GM18858 (cell line): ENCODE data around the gene ELF2.
"Not testable (repeated sequence)": the region's sequence is repeated elsewhere in the genome, so short reads cannot be mapped to it uniquely, and the experiment has no call there.

Experiments
- ATAC-seq: cut with Tn5 transposase; IDR thresholded peaks from one replicate; pipeline ENCODE4 v1.9.1; 2021; ENCODE audit not compliant: unreplicated experiment

Gene ELF2

DNA sequence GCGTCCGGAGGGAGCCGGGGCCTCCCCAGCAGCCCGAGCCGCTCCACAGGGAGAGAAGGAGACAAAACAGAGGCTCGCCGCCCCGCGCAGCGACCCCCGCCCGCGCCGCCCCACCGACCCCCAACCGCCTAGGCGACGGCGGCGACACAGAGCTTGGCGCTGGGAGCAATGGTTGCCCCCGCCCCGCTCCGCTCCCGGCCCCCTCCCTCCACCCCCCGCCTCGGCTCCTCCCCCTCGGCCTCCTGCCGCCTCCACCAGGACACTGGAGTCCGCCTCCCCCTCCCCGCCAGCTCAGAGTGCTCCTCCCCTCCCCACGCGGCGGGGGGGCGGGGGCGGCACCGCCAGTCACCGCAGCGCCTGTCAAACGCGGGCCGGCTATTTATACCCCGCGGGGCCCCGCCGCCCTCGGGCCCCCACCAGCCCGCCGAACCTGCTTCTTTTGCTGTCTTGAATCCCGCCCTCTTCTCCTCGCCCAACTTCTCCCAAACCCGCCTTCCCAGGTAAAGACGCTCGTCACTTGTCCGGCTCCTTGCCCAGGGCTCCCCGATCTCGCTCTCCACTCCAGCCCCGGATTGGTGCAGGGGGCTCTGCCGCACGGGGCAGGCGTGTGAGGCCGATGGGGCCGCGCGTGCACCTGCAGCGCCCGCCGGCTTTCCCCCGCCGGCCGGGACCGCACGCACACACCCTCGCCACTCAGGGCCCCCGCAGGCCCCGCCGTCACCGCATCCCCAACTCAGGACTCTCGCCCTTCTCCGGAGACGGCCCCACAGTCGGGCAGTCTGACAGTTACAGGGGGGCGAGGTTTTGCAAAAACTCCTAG lies at the start of gene ELF2:
Gene ELF2, minus strand, starts transcription at position 170 of the 820 bp plus-strand sequence. CDS start 39,517 bp downstream, outside the sequence.
- ATAC-seq: peak; percentile 15

- no peak for ATAC-seq
Measured at GRCh38 chr4:139223682-139224317, 46.8 kb upstream of the ELF2 start.

- ATAC-seq: no peak
Measured at GRCh38 chr4:139222215-139222614, 45.2 kb upstream of the ELF2 start.

DNA sequence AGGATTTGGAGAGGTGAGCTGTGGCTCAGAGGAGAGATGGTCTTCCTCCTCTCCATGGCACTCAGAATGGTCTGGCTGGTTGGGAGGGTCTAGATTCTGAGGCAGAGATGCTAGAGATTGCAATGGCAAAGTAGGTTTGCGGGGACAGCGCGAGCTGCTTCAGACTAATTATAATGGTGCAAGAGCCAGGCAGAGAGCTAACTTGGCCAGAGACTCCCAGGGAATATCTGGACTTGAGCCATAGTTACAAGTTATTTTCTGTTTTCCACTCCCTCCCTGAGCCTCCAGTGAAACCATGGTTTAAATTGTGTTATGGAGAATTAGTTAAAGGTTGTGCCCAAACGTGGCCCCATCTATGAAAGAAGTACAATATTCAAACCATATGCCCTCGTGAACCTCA lies 44.7 kb upstream of the ELF2 start:
- no peak for ATAC-seq

DNA sequence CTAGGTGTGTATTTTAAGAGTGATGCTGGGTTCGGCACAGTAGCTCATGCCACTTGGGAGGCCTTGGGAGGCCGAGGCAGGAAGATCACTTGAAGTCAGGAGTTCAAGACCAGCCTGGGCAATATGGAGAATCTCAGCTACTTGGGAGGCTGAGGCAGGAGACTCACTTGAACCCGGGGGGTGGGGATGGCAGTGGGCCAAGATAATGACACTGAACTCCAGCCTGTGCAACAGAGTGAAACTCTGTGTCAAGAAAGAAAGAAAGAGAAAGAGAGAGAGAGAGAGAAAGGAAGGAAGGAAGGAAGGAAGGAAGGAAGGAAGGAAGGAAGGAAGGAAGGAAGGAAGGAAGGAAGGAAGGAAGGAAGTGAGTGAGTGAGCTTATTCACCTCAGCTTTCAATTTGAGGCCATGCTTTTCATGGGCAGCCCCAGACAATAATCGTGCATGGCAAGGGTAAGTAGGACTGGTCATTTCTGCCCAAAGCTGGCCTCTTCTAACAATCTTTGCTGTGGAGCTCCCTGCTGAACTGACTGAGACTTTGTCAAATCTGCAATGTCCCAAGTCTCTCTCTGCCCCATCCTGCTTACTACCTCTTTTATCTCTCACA lies 42.5 kb upstream of the ELF2 start:
- ATAC-seq: no peak

DNA sequence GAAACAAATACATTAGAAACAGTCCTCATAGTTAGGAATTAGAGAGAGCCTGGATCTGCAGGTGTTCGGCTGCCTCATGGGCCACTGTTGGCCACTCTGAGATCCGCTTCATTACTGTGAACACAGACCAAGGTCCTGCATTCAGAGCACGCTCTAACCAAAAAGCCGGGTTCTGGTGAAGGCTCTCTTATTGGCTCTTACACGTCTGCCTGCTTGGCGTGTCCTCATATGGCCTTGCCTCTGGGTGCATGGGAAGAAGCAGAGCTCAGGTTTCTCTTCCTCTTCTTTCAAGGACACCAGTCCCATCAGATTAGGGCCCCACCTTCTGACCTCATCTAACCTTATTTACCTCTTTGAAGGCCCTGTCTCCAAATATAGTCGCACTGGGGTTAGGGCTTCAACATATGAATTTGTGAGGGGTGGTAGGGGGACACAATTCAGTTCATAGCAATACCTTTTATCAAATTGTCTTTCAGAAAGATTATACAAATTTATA lies 37.1 kb upstream of the ELF2 start:
- peak; percentile 99 for ATAC-seq

DNA sequence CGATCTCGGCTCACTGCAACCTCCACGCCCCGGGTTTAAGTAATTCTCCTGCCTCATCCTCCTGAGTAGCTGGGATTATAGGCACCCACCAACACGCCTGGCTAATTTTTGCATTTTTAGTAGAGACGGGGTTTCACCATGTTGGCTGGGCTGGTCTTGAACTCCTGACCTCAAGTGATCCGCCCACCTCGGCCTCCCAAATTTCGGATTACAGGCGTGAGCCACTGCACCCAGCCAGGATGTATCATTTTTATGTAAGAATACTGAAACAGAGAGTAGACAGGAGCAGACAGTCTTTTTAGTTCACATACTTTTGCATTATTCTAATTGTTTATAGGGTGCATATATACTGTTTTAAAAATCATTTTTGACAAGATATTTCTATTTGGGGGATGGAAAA lies 36.6 kb upstream of the ELF2 start:
- peak; percentile 8 for ATAC-seq

GRCh38 chr4:139212900-139213299 lies 35.9 kb upstream of the ELF2 start:
- ATAC-seq: no peak

DNA sequence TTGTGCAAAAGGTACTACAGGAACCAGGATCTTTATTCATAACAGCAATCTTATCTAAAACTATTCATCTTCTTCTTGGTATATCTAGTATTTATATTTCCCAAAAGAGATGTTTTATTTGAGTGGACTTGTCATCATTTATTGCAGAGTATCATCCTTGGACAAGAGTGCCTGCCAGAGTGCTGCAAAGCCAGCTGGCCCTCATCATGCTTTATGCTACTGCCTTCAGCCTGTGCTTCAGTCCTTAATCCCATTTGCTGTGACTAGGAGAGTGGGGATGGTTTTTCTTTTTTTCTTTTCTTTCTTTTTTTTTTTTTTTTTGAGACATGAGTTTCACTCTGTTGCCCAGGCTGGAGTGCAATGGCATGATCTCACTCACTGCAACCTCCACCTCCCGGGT lies 33.5 kb upstream of the ELF2 start:
- ATAC-seq: no peak

DNA sequence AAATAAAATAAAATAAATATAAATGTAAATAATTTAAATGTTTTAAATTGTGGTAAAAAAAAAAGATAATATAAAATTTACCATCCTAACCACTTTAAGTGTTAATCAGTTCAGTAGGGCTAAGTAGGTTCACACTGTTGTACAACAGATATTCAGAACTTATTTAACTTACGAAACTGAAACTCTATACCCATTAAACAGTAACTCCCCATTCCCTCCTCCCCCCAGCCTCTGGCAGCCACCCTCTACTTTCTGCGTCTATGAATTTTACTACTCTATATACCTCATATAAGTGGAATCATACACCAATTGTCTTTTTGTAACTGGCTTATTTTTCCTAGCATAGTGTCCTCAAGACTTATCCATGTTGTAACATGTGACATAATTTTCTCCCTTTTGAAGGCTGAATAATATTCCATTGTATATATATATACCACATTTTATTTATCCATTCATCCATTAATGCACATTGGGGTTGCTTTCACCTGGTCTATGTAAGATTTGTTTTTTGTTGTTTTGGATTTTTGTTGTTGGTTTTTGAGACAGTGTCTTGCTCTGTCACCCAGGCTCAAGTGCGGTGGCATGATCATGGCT lies 32.5 kb upstream of the ELF2 start:
- ATAC-seq: no peak

GRCh38 chr4:139208404-139208945 lies 31.5 kb upstream of the ELF2 start:
- no peak for ATAC-seq

DNA sequence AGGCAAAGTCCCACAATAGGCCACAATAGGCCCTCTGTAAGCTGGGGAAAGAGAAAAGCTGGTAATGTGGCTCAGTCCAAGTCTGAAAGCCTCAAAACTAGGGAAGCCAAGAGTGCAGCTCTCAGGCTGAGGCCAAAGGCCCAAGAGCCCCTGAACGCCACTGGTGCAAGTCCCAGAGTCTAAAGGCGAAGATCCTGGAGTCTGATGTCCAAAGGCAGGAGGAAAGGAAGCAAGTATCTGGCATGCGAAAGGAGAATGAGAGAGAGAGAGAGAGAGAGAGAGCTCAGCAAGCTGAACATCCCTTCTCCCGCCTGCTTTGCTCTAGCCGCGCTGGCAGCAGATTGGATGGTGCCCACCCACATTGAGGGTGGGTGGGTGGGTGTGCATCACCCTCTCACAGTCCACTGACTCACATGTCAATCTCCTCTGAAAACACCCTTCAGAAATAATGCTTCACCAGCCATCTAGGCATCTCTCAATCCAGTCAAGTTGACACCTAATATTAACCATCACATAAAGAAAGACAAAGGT lies 30.9 kb upstream of the ELF2 start:
- no peak for ATAC-seq

DNA sequence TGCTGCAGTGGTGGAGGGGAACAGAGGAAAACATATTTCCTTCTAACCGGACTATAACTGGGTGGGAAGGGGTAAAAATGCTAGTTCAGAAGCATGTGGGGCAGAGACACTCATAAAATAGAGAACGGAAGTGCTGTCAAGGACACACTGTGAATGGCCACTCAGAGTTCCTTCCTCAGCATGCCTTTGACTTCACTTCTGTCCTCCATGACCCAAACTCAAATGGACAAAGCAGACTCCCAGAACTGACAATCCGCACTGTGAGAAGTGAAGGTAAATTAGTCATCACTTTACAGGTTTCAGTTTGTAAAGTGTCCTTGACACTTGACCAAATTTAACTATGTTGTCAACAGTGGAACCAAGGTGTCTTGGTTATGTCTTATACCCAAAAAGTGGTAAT lies 30.2 kb upstream of the ELF2 start:
- ATAC-seq: no peak

DNA sequence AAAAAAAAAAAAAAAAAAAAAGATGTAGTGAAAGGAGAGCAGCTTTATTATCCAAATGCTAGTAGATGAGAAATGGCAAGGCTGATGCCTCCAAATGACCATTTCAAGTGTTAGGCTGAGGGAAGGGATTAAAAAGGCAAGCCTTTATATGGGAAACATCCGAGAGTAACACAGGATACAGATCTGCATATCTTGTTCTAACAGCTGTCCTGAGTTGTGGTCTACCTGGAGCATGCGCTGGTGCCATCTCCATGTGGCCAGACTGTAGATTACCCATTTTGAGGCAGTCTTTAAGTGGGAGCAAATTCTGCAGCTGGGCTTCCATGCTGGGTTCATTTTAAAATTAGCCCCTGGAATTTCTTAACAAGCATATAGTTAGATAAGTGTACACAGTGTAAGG lies 26.0 kb upstream of the ELF2 start:
- ATAC-seq: no peak

DNA sequence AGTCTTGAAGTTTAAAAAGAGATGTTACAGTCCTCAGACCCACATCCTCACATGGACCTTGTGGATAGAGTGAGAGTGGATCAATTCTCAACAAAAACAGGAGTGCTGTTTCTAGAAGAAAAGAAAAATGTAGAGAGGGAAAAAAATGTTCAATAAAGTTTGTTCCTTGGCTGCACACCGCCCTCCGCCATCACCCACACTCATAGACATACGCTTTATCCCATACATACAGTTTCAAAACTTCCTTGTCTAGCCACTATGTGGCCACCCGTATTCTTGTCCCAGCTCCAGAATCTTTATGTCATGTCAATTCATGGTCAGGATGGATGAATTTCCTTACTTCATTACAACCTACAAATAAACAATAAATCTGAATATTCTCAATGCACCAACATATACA lies 23.5 kb upstream of the ELF2 start:
- ATAC-seq: no peak

DNA sequence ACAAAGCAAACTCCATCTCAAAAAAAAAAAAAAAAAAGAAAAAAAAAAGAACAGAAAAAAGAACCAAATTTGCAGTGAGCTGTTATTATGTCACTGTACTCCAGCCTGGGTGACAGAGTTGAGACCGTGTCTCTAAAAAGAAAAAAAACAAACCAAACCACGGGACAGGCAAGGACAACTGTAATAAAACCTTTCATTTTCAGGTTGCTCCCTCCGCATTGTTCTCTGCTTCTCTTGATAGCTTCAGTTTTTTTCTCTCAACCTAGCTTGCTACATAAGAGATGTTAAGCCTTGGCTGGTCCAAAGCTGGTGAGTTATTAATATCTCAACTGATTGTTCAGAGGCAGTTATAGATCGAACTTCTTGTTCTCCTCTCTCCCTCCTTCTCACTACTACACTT lies 23.1 kb upstream of the ELF2 start:
- no peak for ATAC-seq

GRCh38 chr4:139197214-139197613 lies 20.2 kb upstream of the ELF2 start:
- not testable (repeated sequence) for ATAC-seq

DNA sequence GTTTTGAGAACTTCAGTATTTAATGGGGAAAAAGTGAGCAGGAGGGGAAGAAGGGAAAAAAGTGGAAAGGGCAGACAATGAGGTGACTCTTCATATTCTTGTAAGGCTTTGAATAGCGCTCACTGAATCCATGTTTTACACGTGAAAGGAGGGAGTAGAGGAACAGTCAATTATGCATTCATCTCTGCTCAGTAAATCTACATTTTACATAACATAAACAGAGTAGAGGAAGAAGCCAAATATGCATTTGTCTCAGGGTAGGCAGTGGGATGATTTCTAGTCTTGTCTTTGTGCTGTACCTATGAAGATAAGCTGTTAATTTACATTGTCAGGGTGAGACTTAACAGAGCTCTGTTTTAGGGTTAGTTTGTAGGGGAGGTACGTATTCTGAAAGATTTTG lies 19.4 kb upstream of the ELF2 start:
- no peak for ATAC-seq

DNA sequence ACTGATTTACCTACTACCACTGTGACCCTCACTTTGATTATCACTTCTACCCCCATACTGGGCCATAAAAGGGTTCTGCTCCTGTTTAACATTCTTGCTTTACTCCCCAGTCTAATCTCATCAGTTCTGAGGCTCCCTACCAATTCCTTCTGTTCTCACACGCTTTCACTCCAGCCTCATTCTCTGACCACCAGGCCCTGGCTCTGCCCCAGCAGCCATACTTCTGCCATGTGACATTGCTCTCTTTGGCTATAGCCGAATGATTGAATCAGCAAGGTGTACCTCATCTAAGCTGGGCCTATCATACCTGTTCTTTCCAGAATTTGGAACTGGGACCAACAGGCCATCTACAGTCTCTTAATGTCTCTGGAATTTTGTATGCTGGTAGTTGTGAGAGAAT lies 14.4 kb upstream of the ELF2 start:
- no peak for ATAC-seq

GRCh38 chr4:139189972-139190371 lies 13.0 kb upstream of the ELF2 start:
- ATAC-seq: no peak

DNA sequence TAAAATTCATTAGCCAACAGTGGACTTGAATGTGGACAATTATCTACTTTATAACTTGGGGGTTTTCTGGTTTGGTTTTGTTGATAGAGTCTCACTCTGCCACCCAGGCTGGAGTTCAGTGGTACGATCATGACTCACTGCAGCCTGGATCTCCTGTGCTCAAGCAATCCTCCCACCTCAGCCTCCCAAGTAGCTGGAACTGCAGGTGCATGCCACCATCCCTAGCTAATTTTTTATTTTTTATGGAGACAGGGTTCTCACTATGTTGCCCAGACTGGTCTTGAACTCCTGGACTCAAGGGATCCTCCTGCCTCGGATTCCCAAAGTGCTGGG lies 12.4 kb upstream of the ELF2 start:
- no peak for ATAC-seq
